ENCODE data around the gene SDK1.

SDK1 gene

DNA sequence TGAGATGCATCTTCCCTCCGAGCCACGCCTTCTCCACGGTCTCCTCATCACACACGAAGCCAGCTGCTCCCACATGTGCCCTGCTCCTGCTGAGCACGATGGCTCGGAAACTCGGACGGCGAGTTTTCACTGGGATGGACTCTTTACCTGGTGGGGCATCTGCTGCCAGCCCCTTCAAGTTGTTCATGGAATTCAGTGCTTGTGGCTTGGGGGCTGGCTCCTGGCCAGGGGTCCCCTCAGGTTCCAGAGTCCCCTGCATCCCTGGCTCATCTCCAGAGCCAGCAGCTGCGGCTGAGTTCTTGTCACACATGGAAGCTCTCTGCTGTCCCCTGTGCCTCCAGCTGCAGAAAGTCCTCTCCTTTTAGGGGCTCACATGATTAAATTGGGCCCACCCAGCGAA, 654.0 kb downstream of the SDK1 start:
- TF ChIP-seq CTCF (IDR thresholded peaks at IDR 0.05; ENCODE audit: extremely low read depth, insufficient read depth, missing control alignments), result no peak
- no peak for DNase-seq (ENCODE audit: low spot score)
- in situ Hi-C loops (cut with MboI; ENCODE audit: low pct_unique_long_range_greater_than_20kb, low sequenced_read_pairs, unreplicated experiment), result no loop called here

- DNase-seq (ENCODE audit: low spot score), result no peak
- in situ Hi-C loops (cut with MboI; ENCODE audit: low pct_unique_long_range_greater_than_20kb, low sequenced_read_pairs, unreplicated experiment), result no loop called here
- no peak for TF ChIP-seq CTCF (IDR thresholded peaks at IDR 0.05; ENCODE audit: extremely low read depth, insufficient read depth, missing control alignments)
Observed at GRCh38 chr7:3955751-3956696, 655.0 kb downstream of the SDK1 start.

- DNase-seq (ENCODE audit: low spot score), result no peak
- no peak for TF ChIP-seq CTCF (IDR thresholded peaks at IDR 0.05; ENCODE audit: extremely low read depth, insufficient read depth, missing control alignments)
- in situ Hi-C loops (cut with MboI; ENCODE audit: low pct_unique_long_range_greater_than_20kb, low sequenced_read_pairs, unreplicated experiment), result no loop called here
Observed at GRCh38 chr7:3956949-3957348, 655.9 kb downstream of the SDK1 start.

DNA sequence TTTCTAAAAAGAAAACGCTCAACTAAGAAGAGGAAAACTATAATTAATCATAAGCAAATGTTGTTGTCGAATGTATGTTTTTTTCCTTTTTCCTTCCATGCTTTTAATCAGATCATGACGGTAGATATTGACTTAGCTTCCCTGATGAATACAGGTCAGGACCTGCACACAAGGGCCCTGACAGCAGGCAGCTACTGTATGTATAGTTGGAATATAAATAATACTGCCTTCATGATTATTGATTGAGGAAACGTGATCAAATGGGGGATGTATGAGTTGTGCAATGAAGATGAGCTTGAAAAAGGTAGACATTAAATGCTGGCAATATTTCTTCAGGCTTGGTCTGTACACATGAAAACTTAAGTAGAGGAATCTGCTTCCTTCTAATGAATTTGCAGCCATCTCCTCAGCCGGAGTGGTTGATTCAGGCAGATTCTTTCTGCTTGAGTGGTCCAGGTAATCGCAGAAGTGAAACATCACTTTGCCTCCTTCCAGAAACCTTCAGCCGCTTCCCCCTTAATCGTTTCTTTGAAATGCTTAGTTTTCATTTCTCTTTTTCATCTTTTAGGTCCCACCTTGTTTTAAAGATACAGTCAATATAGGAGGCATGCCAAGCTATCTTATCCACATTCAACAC, 656.5 kb downstream of the SDK1 start:
- TF ChIP-seq CTCF (IDR thresholded peaks at IDR 0.05; ENCODE audit: extremely low read depth, insufficient read depth, missing control alignments), result no peak

GRCh38 chr7:3958109-3958483, 657.0 kb downstream of the SDK1 start:
- DNase-seq (ENCODE audit: low spot score), result no peak
- in situ Hi-C loops (cut with MboI; ENCODE audit: low pct_unique_long_range_greater_than_20kb, low sequenced_read_pairs, unreplicated experiment), result no loop called here
- no peak for TF ChIP-seq CTCF (IDR thresholded peaks at IDR 0.05; ENCODE audit: extremely low read depth, insufficient read depth, missing control alignments)

More for the DNA sequence above, 656.5 kb downstream of the SDK1 start:
- no peak for DNase-seq (ENCODE audit: low spot score)
- in situ Hi-C loops (cut with MboI; ENCODE audit: low pct_unique_long_range_greater_than_20kb, low sequenced_read_pairs, unreplicated experiment), result no loop called here

DNA sequence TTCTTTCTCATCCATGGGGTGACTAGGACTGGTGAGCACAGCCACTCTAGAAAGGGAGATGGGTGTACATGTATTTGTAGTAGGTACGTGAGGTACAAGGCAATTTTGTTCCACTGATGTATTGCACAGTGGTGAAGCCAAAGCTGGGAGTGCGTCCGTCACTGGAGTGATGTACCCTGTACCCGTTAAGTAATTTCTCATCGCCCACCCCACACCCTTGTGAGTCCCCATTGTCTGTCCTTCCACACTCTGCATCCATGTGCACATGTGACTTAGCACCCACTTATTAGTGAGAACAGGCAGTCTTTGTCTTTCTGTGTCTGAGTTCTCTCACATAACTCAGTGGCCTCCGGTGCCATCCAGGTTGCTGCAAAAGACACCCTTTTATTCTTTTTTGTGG, 658.3 kb downstream of the SDK1 start:
- no peak for TF ChIP-seq CTCF (IDR thresholded peaks at IDR 0.05; ENCODE audit: extremely low read depth, insufficient read depth, missing control alignments)
- in situ Hi-C loops (cut with MboI; ENCODE audit: low pct_unique_long_range_greater_than_20kb, low sequenced_read_pairs, unreplicated experiment), result no loop called here
- DNase-seq (ENCODE audit: low spot score), result no peak
